HS-5 (cell line): ENCODE data around the gene MEGF9.
A peak's percentile ranks its signal among the peaks of the same experiment; 100 is the strongest.
"Not testable (repeated sequence)": the region's sequence is repeated elsewhere in the genome, so short reads cannot be mapped to it uniquely, and the experiment has no call there.

Experiments
- DNase-seq: peaks from one replicate; pipeline ENCODE4 v3.0.0-alpha.2; 2012; ENCODE audit warnings: low read depth

The MEGF9 gene

DNA sequence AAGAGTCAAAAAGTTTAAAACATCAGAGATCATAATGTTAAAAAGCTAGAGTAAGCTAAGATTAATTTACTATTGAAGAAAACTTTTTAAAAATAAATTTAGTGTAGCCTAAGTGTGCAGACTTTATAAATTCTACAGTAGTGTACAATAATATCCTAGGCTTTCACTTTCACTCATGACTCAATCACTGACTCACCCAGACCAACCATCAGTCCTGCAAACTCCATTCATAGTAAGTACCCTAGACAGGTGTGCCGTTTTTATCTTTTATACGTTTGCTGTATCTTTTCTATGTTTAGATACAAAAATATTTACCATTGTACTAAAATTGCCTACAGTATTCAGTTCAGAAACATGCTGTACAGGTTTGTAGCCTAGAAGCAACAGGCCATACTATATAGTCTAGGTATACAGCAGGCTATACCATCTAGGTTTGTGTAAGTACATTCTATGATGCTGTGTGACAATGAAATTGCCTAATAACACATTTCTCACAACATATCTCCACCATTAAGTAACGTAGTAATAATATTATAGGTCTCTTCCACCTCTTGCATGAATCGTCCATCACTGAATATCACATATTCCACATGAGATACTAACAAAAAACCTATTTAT, 59.2 kb downstream of the MEGF9 start:
- DNase-seq = peak; percentile 6

GRCh38 chr9:120654272-120654671, 60.0 kb downstream of the MEGF9 start:
- no peak for DNase-seq

- no peak for DNase-seq
Observed at GRCh38 chr9:120653762-120654161, 60.5 kb downstream of the MEGF9 start.

DNA sequence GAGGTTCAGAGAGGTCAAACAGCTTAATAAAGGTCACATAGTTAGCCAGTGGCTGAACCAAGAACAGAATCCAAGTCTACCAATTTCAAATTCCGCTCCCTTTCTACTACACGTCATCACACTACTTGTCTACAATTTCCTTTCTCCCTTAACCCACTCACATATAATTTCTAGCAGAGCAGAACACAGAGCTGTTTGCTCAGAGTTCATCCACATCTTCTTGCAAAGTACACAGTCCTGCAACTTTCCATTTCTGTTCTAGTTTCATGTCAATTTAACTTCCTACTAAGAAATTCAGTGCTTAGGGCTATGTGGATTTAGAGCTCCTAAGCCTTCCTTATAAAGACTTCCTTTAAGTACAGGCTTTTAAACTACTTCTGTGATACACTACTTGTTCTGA, 61.3 kb downstream of the MEGF9 start:
- no peak for DNase-seq

DNA sequence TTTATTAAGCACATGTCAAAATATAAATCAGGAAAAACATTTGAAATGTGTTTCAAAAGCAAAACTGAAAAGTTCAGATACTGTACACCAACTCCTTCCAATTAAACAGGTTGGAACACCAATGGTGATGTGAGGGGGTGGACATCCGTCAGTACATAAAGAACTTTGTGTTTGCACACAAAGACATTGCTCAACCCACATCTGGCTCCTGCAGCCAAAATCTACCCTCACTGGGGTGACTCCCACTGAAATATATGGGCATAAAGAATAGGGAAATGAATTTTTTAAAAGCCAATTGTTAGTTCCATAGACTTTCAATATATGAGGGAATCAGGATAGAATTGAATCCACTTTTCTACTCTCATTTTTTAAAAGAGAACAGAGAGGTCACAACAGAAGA, 63.9 kb downstream of the MEGF9 start:
- DNase-seq = no peak

DNA sequence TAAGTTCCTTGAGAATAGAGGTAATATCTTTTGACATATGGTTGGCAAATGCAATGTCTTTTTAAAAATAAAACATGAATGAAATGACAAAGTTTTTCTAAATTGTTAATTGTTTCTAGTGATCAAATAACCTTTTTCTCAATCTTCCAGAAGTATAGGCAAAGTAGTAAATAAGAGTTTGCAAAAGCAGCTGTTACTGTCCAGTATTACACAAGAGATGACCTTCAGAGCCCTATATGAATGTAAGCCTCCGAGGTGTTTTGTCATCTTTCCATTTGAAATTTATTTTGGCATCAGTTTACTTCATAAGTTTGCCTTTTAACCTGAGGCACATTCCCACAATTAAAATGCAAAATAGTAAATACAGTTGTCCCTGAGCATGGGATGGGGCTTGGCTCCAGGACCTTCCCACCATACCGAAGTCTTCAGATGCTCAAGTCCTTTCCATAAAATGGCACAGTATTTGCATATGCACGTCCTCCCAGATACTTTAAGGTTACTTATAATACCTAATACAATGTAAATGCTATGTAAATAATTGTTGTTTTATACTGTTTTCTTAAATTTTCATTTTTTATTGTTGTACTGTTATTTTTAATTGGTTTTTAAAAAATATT, 65.6 kb downstream of the MEGF9 start:
- no peak for DNase-seq

DNA sequence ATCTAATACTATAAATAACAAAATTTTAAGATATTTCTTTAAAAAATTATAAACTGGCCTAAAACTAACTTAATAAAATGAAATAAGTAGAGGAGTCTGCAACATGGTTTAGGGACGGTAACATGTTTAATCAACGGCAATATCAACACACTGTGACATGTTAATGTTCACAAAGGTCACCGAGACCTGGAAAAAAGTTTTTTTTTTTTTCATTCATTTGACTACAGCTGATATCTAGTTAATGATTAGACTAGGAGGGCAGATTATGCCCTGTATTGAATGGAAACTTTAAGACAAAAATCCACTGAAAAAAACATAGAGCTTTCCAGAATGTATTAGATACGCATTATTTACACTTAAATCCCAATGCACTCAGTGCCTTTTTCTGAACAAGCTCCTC, 67.3 kb downstream of the MEGF9 start:
- DNase-seq = no peak

GRCh38 chr9:120645760-120646159, 68.5 kb downstream of the MEGF9 start:
- no peak for DNase-seq

GRCh38 chr9:120643061-120643460, 71.2 kb downstream of the MEGF9 start:
- no peak for DNase-seq

DNA sequence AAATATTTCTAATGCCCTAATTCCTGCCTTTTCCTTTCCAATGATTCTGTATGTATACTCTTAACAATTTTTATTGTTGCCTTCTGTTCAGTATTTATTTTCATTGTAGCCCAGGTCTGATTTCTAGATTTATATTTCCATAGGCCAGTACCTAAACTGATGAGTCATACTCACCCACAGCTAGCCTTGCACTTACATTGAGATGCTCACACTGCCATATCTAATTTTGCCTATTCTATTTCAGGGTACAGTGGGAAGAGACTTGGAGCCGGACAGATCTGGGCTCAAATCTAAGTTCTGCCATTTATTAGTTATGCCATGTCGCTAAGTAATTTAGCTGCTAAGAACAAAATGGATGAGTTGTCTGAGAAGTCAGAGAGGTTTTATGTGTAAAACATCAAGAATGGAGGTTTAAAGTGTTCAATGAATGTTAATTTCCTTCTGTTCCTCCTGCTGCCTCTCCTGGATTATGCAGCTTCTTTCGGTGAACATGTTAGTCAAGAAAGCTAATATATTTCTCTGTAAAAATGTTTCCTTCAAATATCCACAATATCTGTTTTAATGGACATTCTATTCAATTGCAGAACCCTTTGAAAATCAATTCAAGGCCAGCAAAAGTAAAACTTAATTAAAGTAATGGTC, 72.0 kb downstream of the MEGF9 start:
- no peak for DNase-seq

DNA sequence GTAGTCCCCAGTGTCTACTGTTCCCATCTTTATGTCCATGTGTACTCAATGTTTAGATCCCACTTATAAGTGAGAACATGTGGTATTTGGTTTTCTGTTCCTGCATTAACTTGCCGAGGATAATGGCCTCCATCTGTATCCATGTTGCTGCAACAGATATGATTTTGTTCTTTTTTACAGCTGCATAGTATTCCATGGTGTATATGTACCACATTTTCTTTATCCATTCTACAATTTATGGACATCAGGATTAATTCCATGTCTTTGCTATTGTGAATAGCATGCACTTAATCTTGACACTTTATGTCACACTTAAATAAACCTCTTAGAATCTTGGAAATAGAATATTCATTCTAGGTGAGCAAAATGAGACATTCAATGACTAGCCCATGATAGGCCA, 73.4 kb downstream of the MEGF9 start:
- DNase-seq = not testable (repeated sequence)

- no peak for DNase-seq
Observed at GRCh38 chr9:120640380-120640779, 73.9 kb downstream of the MEGF9 start.

DNA sequence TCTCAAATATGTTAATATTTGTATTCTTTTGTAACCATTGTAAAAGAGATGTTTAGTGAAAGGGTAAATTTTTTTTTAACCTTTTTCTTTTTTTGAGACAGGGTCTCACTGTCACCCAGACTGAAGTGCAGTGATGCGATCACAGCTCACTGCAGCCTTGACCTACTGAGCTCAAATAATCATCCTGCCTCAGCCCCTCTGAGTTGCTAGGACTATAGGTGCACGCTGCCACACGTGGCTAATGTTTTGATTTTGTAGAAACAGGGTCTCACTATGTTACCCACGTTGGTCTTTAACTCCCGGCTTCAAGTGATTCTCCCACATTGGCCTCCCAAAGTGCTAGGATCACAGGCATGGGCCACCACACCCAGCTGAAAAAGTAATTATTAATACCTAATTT, 76.4 kb downstream of the MEGF9 start:
- no peak for DNase-seq

DNA sequence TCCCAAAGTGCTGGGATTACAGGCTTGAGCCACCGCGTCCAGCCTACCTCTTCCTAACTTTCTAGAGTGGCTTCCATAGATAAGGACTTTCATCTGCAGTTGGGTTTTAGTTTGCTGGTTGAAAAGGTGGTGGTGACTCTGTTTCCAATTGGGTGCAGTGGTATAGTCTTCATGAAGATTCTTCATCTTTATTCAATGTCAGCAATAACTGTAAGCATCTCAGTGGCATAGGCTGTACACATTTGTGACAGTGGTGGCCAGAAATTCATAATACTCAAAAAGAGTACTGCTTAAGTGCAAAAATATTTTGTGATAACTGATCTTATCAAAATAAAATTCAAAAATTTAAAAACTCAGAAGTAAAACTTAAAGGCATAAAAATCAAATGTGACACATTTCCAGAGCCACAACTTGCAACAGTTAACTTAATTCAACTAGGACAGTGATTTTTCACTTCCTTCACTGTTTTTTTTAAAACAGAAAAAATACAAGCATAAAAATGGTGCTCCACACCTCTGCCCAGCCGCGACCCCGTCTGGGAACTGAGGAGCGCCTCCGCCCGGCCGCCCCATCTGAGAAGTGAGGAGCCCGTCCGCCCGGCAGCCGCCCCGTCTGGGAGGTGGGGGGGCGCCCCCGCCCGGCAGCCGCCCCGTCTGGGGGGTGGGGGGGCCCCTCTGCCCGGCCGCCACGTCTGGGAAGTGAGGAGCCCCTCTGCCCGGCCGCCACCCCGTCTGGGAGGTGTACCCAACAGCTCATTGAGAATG, 77.9 kb downstream of the MEGF9 start:
- DNase-seq = no peak

DNA sequence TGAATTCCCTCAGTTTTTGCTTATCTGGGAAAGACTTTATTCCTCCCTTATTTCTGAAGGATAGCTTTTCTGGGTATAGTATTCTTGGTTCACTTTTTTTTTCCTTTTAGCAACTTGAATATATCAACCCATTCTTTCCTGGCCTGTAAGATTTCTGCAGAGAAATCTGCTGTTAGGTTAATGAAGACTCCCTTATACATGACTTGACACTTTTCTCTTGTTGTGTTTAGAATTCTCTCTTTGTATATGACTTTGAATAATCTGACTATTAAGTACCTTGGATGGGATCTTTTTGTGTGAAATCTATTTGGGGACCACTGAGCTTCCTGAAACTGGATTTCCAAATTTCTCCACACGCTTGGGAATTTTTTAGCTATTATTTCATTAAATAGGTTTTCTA, 79.3 kb downstream of the MEGF9 start:
- DNase-seq = no peak

DNA sequence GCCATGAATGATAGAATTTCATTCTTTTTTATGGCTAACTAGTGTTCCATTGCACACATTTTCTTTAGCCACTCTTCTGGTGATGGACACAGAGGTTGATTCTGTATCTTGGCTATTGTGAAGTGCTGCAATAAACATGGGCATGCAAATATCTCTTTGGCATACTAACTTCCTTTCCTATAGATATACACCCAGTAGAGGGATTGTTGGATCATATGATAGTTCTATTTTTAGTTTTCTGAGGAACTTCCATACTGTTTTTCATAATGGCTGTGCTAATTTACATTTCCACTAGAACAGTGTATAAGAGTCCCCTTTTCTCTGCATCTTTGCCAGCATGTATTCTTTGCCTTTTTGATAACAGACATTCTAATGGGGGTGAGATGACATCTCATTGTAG, 83.9 kb downstream of the MEGF9 start:
- DNase-seq = no peak

DNA sequence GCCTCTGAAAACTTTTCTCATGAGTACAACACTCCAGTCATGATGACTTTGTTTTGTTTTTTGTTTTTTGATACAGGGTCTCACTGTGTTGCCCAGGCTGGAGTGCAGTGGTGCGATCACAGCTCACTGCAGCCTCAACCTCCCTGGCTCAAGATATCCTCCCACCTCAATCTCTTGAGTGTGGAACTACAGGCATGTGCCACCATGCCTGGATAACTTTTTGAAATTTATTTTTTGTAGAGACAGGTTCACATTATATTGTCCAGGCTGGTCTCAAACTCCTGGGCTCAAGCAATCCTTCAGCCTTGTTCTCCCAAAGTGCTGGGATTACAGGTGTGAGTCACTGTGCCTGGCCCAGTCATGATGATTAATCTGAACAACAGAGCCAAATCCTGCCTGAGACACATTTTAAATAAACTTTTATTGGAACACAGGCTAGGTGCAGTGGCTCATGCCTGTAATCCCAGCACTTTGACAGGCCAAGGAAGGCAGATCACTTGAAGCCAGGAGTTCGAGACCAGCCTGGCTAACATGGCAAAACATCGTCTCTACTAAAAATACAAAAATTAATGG, 85.3 kb downstream of the MEGF9 start:
- peak; percentile 22 for DNase-seq

DNA sequence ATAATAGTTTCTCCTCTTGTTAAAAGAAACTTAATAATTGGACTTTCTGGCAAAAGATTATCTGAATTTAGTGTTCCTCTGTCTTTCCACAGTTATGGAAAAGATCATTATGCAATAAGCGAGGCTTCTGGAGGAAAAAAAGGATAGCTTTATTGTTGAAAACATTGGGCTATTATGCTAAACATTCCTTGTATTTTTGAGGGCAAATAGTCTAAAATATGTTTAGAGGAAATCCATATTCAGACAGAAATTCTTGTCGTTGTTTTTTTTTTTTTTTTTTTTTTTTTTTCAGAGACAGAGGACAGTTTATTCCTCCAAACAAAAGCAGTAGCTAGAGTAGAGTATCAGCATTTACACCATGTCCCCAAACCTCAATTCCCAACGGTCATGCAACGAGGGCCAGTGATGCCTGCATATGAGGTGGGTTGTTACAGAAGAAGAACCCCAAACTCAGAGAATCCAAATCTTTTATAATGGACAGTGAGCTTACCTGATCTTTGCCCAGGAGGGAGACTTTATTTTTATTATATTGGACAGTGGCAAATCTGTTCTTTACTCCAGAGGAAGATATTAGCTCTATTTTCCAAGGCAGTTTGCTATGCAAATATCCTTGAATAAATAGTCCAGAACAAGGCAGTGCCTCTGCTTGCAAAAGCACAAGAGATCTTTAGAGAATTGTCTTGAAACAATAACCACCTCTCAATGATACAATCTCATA, 85.9 kb downstream of the MEGF9 start:
- DNase-seq = no peak

- DNase-seq = no peak
Observed at GRCh38 chr9:120627073-120627472, 87.2 kb downstream of the MEGF9 start.

DNA sequence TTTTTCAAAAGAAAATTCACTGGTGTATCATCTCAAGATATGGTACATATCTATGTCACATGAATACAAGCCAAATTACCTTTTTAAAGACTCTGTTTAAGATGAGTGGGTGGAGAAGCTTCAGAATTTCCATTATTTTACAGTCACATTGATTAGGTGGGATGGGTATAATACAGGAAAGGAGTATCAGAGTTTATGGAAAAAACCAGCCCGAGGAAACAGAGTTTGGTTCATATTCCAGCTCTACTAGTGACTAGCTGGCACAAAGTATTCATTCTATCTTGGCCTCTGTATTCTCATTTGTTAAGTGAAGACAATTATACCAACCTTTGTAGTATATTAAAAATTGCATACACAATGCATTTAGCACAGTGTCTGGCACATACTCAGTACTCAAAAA, 87.8 kb downstream of the MEGF9 start:
- DNase-seq = no peak

- DNase-seq = no peak
Observed at GRCh38 chr9:120625222-120625621, 89.0 kb downstream of the MEGF9 start.

DNA sequence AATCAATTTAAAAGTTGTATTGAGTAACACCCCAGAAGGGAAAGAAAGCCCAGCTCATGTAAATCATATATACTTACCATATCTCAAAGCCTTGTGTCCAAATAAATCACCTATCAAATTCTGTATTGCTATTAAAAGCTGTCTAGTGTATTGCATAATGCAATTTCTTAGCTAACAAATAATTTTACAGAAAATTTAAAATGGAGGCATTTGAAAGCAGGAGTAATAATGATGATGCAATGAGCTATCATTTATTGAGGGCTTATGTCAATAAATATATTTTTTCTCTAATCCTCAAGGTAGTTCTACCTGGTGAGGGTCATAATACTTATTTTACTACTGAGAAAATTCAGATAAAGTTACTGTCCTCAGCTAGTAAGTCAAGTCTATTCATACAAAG, 91.5 kb downstream of the MEGF9 start:
- DNase-seq = no peak
